ENCODE data around the gene ITIH5.
A peak's percentile ranks its signal among the peaks of the same experiment; 100 is the strongest.

ITIH5 gene

GRCh38 chr10:7545261-7545660 lies 121.5 kb downstream of the ITIH5 start:
- no peak for DNase-seq

GRCh38 chr10:7544203-7544602 lies 122.6 kb downstream of the ITIH5 start:
- DNase-seq = no peak

- DNase-seq = no peak
These were observed 124.4 kb downstream of the ITIH5 start for GRCh38 chr10:7542189-7542914.

- DNase-seq = no peak
These were observed 125.4 kb downstream of the ITIH5 start for GRCh38 chr10:7541137-7542087.

- DNase-seq = no peak
These were observed 127.7 kb downstream of the ITIH5 start for GRCh38 chr10:7538970-7539654.

GRCh38 chr10:7537126-7537525 lies 129.6 kb downstream of the ITIH5 start:
- no peak for DNase-seq

GRCh38 chr10:7534480-7534852 lies 132.3 kb downstream of the ITIH5 start:
- DNase-seq = no peak

- DNase-seq = no peak
These were observed 132.9 kb downstream of the ITIH5 start for GRCh38 chr10:7533657-7534479.

GRCh38 chr10:7532723-7533498 lies 133.9 kb downstream of the ITIH5 start:
- DNase-seq = no peak

GRCh38 chr10:7529638-7530037 lies 137.1 kb downstream of the ITIH5 start:
- DNase-seq = no peak

GRCh38 chr10:7527468-7527867 lies 139.3 kb downstream of the ITIH5 start:
- no peak for DNase-seq

GRCh38 chr10:7526017-7526400 lies 140.8 kb downstream of the ITIH5 start:
- DNase-seq = no peak

- peak; percentile 8 for DNase-seq
These were observed 141.3 kb downstream of the ITIH5 start for GRCh38 chr10:7525314-7526016.

- no peak for DNase-seq
These were observed 143.1 kb downstream of the ITIH5 start for GRCh38 chr10:7523656-7524055.

GRCh38 chr10:7520507-7521485 lies 146.0 kb downstream of the ITIH5 start:
- no peak for DNase-seq

GRCh38 chr10:7519351-7519750 lies 147.4 kb downstream of the ITIH5 start:
- no peak for DNase-seq

- DNase-seq = no peak
These were observed 148.1 kb downstream of the ITIH5 start for GRCh38 chr10:7518693-7519092.

- DNase-seq = no peak
These were observed 151.3 kb downstream of the ITIH5 start for GRCh38 chr10:7515439-7515838.

- no peak for DNase-seq
These were observed 152.8 kb downstream of the ITIH5 start for GRCh38 chr10:7513936-7514335.

- no peak for DNase-seq
These were observed 153.3 kb downstream of the ITIH5 start for GRCh38 chr10:7513455-7513854.

Data from GF-D8 (cell line).